Kidney glomerular epithelial cell (primary cell): ENCODE results near the gene CABLES2.
"Not testable (repeated sequence)": the region's sequence is repeated elsewhere in the genome, so short reads cannot be mapped to it uniquely, and the experiment has no call there.

Experiments used
- DNase-seq: peaks from one replicate; lab custom pipeline; 2025; lab: John Stamatoyannopoulos, UW

CABLES2 gene

GRCh38 chr20:62388839-62389600, 18.1 kb downstream of the CABLES2 start:
- DNase-seq: no peak

- no peak for DNase-seq
These were observed 19.0 kb downstream of the CABLES2 start for GRCh38 chr20:62387933-62388635.

DNA sequence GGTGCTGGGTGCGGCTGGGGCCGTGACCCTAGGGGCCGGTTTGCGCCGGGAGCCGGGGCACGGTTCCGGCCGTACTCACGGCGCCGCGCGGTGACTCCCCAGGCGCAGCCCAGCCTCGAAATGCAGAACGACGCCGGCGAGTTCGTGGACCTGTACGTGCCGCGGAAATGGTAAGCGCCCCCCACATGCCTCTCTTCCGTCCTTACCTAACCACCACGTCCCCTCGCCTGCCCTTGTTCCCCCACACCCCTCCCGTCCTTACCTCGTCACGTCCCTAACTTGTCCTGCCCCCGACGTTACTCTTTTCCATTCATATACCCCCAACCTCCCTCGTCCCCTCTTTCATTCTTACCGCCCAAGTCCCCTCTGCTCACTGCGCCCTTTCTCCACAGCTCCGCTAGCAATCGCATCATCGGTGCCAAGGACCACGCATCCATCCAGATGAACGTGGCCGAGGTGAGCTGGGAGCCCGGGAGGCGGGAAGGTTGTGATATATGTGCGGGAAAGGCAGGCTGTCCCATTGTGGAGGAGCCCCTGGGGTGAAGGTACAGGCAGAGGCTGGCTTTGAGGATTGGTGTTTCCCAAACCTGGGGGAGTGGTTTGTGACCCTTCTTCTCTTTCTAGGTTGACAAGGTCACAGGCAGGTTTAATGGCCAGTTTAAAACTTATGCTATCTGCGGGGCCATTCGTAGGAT, 19.7 kb downstream of the CABLES2 start:
- no peak for DNase-seq

DNA sequence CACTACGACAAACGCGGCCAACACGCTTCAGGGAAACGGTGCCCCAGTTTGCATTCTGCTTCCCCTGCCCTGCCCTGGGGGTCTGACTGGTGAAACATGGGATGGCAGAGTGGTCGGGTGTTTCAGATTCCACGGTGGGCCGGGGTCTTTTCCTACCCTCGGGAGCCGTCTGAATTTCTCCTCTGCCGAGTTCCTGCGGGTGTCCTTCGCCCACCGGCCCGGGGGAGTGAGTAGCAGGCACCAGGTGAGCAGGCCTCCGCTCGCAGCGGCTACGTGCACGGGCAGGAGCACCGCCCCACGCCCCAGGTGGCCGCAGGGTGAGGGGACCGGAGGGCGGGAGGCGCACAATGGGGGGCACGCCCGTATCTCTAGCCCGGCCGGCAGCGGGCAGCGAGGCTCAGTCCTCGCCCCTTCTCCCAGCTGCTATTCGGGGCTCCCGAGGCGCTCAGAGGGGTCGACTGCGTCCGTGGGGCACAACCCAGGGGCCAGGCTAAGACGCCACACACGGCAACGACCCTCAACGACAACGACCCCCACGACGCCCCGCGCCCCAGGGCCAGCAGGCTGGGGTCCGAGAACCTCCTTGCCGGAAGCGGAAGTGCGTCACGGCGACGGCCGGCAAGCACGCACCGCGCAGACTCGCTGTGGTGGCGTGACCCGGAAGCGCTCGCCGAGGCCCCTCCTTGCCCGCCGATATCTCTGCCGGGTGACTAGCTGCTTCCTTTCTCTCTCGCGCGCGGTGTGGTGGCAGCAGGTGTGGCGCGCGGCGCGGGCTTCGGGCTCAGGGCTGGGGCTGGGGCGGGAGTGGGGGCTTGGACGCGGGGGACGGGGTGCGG, 20.5 kb downstream of the CABLES2 start, which contains the start of gene RPS21:
RPS21 (plus strand) TSS at position 721 of the 836 bp plus-strand sequence. CDS start 236 bp downstream, outside the sequence.
- DNase-seq: peak; percentile 73

DNA sequence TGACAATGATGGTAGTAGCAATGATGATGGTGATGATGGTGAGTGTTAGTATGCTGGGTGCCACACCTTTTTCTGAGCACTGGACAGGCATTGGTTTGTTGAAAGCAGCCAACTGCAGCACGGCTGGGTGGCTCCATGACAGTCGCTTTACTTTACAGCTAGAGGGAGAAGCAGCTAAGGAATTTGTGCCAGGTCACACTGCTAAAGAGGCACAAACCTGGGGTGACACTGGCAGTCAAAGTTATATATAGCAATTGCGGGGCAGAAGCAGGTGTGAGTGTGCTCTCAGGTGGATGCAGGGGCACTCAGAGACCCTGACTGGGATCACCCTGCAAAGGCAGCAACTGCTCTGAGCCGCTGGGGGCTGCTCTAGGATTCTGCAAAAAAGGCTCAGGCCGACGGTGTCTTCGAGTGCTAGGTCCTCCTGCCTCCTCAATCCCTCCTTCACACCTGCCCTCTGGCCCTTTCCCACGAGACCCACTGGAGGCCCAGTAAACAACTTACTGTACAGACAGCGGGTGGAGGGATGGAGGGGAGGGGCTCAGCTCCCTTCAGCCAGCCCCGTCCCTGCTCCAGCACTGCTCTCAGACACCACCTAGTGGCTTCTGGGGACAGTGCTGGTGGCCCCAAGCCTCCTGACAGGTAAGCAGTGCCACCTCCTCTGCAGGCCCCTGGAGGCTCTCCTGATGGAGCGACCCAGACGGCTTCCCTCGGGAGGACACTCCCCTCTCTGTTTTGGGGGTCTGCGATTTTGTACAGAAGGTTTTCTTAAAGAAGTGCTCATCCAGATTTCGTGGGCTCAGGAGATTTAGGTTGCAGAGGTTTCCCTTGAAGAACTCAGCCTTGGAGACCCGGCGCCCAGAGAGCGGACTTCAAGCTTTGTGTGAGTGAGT, 24.5 kb downstream of the CABLES2 start:
- peak; percentile 46 for DNase-seq

DNA sequence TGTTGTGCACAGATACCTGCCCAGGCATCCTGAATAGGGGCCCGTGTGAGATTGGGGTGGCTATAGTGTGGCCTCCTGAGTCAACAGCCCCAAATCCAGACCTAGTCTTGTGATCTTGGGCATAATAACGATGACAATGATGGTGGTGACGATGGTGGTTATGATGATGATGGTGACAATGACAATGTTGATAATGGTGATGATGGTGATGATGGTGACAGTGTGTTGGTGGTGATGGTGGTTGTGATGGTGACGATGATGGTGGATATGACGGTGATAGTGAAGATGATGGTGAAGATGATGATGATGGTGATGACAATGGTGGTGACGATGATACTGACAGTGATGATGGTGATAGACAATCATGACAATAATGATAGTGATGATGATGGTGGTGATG, 25.2 kb downstream of the CABLES2 start:
- no peak for DNase-seq

- peak; percentile 86 for DNase-seq
These were observed 25.8 kb downstream of the CABLES2 start for GRCh38 chr20:62381202-62381797.

- DNase-seq: peak; percentile 44
These were observed 28.9 kb downstream of the CABLES2 start for GRCh38 chr20:62378215-62378614.

DNA sequence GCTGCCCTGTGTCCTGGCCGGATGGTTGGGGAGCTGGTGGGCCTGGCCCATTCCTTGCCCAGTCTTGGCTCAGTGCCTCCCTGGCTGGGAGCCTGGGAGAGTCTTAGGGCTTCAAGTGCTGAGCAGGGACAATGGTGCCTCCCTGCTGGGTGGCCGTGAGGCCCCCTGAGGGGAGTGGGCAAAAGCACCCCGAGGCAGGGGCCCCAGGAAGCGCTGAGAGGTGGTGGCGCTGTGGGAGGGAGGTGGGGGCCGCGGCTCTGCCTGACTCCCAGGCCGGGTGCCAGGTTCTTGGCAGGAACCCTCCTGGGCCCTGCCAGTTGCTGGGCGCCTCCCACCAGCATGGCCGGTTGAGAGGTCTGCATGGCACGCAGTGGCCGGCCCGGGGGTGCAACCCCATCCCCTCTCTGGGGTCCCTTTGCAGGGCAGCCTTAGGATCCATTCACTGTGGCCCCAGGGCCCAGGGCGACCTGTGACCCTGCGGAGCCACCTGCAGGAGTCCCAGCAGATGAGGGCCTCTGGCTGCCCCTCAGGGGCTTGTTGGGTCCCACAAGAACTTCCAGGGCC, 29.4 kb downstream of the CABLES2 start:
- no peak for DNase-seq

- no peak for DNase-seq
These were observed 30.0 kb downstream of the CABLES2 start for GRCh38 chr20:62377064-62377461.

- peak; percentile 92 for DNase-seq
These were observed 30.7 kb downstream of the CABLES2 start for GRCh38 chr20:62376112-62377063.

DNA sequence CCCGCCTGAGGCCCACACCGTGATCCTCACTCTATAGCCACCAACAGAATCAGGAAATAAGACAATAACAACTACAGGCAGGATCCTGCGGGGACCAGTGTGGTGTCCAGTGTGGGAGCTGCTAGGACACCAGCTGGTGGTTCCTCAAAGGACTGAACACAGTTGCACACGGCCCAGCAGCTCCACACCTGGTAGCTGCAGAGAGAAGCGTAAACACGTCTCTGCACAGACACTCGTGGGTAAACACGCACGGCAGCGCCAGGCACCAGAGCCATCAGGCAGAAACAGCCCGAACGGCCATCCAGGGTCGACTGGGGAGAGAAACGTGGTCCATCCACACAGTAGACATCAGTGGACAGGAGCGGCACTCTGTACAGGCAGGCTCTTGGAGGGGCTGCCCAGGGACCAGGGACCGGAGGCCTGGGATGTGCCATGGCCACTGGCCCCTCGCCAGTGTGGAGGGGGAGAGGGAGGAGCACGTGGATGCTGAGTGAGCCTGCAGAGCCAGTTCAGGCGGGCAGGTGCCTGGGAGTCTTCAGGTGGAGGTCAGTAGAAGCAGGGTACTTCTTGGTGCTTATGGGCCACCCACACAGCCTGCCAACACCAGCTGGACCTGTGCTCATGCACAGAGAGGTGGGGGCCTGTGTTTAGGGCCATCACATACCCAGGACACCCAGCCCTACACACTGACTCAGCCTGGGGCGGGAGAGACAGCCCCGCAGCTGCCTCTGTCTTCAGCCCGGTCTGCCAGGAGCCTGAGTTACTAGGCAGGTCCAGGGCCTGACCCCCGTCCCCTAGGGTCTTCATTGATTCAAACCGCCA, 32.5 kb downstream of the CABLES2 start:
- no peak for DNase-seq

- not testable (repeated sequence) for DNase-seq
These were observed 33.4 kb downstream of the CABLES2 start for GRCh38 chr20:62373631-62374179.

DNA sequence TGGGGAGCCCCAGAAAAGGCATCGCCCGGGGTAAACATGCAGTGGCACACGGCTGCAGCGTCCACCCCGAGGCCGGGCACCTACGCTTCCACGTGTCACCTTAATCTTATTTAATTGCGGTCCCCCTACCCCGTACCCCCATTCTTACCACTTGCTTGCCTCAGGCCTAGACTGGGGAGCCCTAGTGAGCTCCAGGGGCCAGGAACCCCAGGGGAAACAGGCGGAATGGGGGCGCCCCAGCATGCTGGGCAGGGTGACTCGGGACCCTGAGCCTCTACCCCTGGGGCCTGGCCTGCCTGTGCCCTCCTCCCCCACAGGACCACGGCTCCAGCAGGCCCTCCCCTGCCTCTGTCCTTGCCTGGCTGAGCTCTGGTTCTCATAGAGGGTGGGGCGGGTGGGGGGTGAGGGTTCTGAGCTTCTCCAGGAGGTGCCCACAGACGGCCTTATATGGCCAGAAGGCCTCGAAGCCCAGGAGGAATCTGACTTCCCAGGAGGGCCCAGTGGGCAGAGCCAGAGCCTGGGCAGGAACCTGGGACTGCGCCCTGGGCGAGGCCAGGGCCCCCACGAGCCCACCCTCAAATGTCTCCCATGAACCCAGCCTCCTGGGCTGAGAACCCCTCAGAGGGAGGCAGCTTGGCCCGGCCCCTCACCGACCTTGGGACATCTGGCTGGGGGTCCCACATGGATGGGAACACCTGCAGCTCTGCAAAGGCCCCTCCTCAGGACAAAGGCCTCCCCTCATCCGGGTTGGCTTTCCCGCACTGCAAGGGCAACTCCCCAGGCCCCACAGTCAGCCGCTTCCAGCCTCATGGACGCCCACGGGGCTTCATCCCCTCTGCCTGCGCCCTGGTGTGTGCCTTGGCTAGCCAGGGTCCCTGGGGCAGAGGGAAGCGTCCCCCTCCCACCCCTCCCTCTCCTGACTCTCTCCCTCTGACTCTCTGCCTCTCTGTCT, 34.8 kb downstream of the CABLES2 start:
- DNase-seq: peak; percentile 62

- DNase-seq: no peak
These were observed 35.5 kb downstream of the CABLES2 start for GRCh38 chr20:62371588-62372041.

DNA sequence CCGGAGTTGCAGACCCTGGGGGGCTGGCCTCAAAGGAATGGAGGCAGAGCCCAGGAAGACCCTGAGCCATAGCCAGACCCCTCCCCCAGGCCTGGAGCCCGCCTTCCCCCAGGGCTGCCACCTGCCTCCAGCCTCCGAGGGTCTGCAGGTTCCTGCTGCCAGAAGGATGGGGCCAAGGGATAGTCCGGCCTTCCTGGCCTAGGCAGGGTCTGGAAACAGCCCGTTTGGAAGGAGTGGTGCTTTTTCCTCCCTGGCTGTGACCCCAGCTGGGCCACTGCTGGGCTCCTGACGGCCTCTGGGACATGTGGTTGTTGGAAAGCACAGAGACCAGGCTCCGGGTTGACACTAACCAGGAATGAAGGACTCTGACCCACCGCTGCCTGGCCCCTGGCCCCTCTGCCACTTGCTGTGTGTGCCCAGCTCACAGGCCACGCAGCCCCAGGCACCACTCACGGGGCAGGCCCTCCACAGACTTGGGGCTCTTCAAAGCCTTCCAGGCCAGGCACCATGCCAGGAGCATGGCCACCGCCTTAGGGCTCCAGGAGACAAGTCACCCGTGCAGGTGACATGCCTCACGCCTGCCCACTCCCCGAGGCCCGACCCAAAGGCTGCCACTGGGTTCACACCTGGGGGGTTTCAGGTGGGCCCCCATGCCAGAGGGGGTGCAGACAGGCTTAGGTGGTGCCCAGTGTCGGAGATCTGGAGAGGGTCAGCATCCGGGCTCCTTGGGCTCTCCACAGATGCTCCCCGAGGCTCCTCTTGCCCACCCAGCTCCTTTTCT, 36.1 kb downstream of the CABLES2 start:
- DNase-seq: no peak
